HCT116 (cell line): ENCODE data around the gene PAOX. TPM values are rescaled to one million over a fixed set of nuclear protein-coding genes. Genes with fewer than 3 reads are reported as not detected.

Experiments
- ATAC-seq: fragments of 200-7000 bp; cut with Tn5 transposase; 2 replicates; pipeline ENCODE4 v1.9.1; 2020; ENCODE audit warnings: mild to moderate bottlenecking, moderate library complexity
- BruUV-seq: library from RNA; stranded (reverse); fragments of 400-500 nt; replicated peaks from 2 replicates; lab custom pipeline; 2021; lab: Mats Ljungman, UMichigan
- CTCF ChIA-PET: fragments of 300-600 bp; sonication (Branson Sonifier 250); formaldehyde crosslinking; loops from one replicate; lab custom pipeline; 2021; ENCODE audit warnings: antibody characterized with exemption; lab: Charles Lee
- POLR2A ChIA-PET: fragments of 300-600, 350-600 bp; sonication (Branson Sonifier 250); formaldehyde crosslinking; loops from one replicate; lab custom pipeline; 2021; ENCODE audit warnings: antibody characterized with exemption; lab: Charles Lee
- RAD21 ChIA-PET, 2 experiments: fragments of 300-600 bp; sonication (Branson Sonifier 250); formaldehyde crosslinking; loops; one replicate each; lab custom pipeline; 2023; ENCODE audit warnings: low total read pairs in 2 of 2; ENCODE audit not compliant: uncharacterized antibody in 2 of 2, unreplicated experiment in 2 of 2, low non-redundant PET in 1 of 2; lab: Charles Lee
- DNase-seq: peaks from one replicate; pipeline ENCODE4 v3.0.0-alpha.2; 2010; ENCODE audit warnings: low read depth, low spot score
- H2AFZ ChIP-seq: fragments of 200-600 bp; shearing (Covaris generic), sonication (generic); 2 replicates; pipeline ENCODE4 v1.6.1; 2017; ENCODE audit warnings: low read depth, mixed run types, mixed read lengths, antibody characterized with exemption, low read length; ENCODE audit not compliant: poor library complexity, severe bottlenecking
- H3K27ac ChIP-seq: 2 replicates; pipeline ENCODE4 v1.5.1; 2012; ENCODE audit warnings: low read depth, low read length
- H3K27me3 ChIP-seq: fragments of 200-600 bp; sonication (generic); 2 replicates; pipeline ENCODE4 v1.6.1; 2016; ENCODE audit warnings: mixed run types, low read length, mixed read lengths; ENCODE audit not compliant: insufficient read depth
- H3K36me3 ChIP-seq, 2 experiments: fragments of 200-500 bp in 1 of 2; fragments of 200-600 bp in 1 of 2; sonication (Bioruptor generic) in 1 of 2; sonication (generic) in 1 of 2; 2 replicates each; pipeline versions ENCODE4 v1.5.1 to v1.6.1; 2014 to 2016; ENCODE audit warnings: low read length in 2 of 2, inconsistent platforms in 1 of 2, mixed read lengths in 1 of 2, mixed run types in 1 of 2; ENCODE audit not compliant: insufficient read depth in 2 of 2, control insufficient read depth in 1 of 2
- H3K4me1 ChIP-seq, 2 experiments: fragments of 200-600 bp in 1 of 2; sonication (generic) in 1 of 2; 2 replicates each; pipeline versions ENCODE4 v1.5.1 to v1.6.1; 2012 to 2017; ENCODE audit warnings: low read length in 2 of 2, inconsistent platforms in 1 of 2, mild to moderate bottlenecking in 1 of 2, mixed read lengths in 1 of 2, mixed run types in 1 of 2, moderate library complexity in 1 of 2; ENCODE audit not compliant: insufficient read depth in 2 of 2, control insufficient read depth in 1 of 2
- H3K4me2 ChIP-seq: fragments of 200-600 bp; sonication (generic); 2 replicates; pipeline ENCODE4 v1.6.1; 2017; ENCODE audit warnings: mixed run types, low read length, mixed read lengths
- H3K4me3 ChIP-seq, 2 experiments: fragments of 200-600 bp in 1 of 2; sonication (generic) in 1 of 2; replicated peaks in 1 of 2; 2 replicates each; pipeline ENCODE4 v1.5.1; 2011 to 2016; ENCODE audit warnings: low read length in 2 of 2, control low read depth in 1 of 2, low read depth in 1 of 2, mild to moderate bottlenecking in 1 of 2, mixed read lengths in 1 of 2, mixed run types in 1 of 2
- H3K79me2 ChIP-seq: fragments of 200-600 bp; sonication (generic); 2 replicates; pipeline ENCODE4 v1.6.1; 2017; ENCODE audit warnings: mild to moderate bottlenecking, mixed run types, low read length, moderate library complexity, mixed read lengths; ENCODE audit not compliant: insufficient read depth
- H3K9ac ChIP-seq: fragments of 200-600 bp; sonication (generic); 2 replicates; pipeline ENCODE4 v1.6.1; 2016; ENCODE audit warnings: low read length, mixed read lengths
- H3K9me2 ChIP-seq: fragments of 200-600 bp; sonication (generic), shearing (Covaris generic); 2 replicates; pipeline ENCODE4 v1.6.1; 2017; ENCODE audit warnings: mixed run types, mild to moderate bottlenecking, moderate library complexity; ENCODE audit not compliant: insufficient read depth
- H3K9me3 ChIP-seq, 2 experiments: fragments of 200-500 bp in 1 of 2; fragments of 200-600 bp in 1 of 2; sonication (Bioruptor generic) in 1 of 2; sonication (generic) in 1 of 2; 2 replicates each; pipeline ENCODE4 v1.6.1; 2014 to 2017; ENCODE audit warnings: low read length in 2 of 2, mixed read lengths in 2 of 2, inconsistent platforms in 1 of 2, low read depth in 1 of 2, mild to moderate bottlenecking in 1 of 2, mixed run types in 1 of 2, moderate library complexity in 1 of 2; ENCODE audit not compliant: control insufficient read depth in 1 of 2, insufficient read depth in 1 of 2
- H4K20me1 ChIP-seq: fragments of 200-600 bp; sonication (generic), shearing (Covaris generic); 2 replicates; pipeline ENCODE4 v1.6.1; 2017; ENCODE audit warnings: mixed run types, mild to moderate bottlenecking, moderate library complexity; ENCODE audit not compliant: insufficient read depth
- CBX3 ChIP-seq: IDR thresholded peaks from 2 replicates; pipeline ENCODE4 v1.6.1; 2012; ENCODE audit warnings: low read depth
- CEBPB ChIP-seq: IDR thresholded peaks from 2 replicates; pipeline ENCODE4 v1.6.1; 2012; ENCODE audit warnings: low read depth
- EGR1 ChIP-seq: IDR thresholded peaks from 2 replicates; pipeline ENCODE4 v1.6.1; 2012; ENCODE audit warnings: low read depth
- EZH2phosphoT487 ChIP-seq: fragments of 200-600 bp; IDR thresholded peaks from 2 replicates; pipeline ENCODE4 v1.6.1; 2018; ENCODE audit warnings: antibody characterized with exemption, borderline replicate concordance
- JUND ChIP-seq: IDR thresholded peaks from 2 replicates; pipeline ENCODE4 v1.6.1; 2012
- POLR2A ChIP-seq: IDR thresholded peaks from 2 replicates; pipeline ENCODE4 v1.7.0; 2011; ENCODE audit warnings: borderline replicate concordance; ENCODE audit not compliant: insufficient read depth, insufficient read length; ENCODE audit errors: extremely low read depth
- POLR2AphosphoS5 ChIP-seq: IDR thresholded peaks from 2 replicates; pipeline ENCODE4 v1.6.1; 2011; ENCODE audit warnings: mild to moderate bottlenecking, low read depth, low read length, moderate library complexity
- RAD21 ChIP-seq: IDR thresholded peaks from 2 replicates; pipeline ENCODE4 v1.6.1; 2012; ENCODE audit warnings: low read depth, mild to moderate bottlenecking
- SIN3A ChIP-seq: IDR thresholded peaks from 2 replicates; pipeline ENCODE4 v1.6.1; 2012; ENCODE audit warnings: low read depth
- SP1 ChIP-seq: IDR thresholded peaks from 2 replicates; pipeline ENCODE4 v1.6.1; 2012; ENCODE audit warnings: low read depth
- SRF ChIP-seq: IDR thresholded peaks from 2 replicates; pipeline ENCODE4 v1.6.1; 2012; ENCODE audit warnings: low read depth
- TCF7L2 ChIP-seq: IDR thresholded peaks from 2 replicates; pipeline ENCODE4 v1.7.0; 2011; ENCODE audit warnings: borderline replicate concordance, inconsistent platforms; ENCODE audit not compliant: insufficient read depth, insufficient read length; ENCODE audit errors: extremely low read depth
- YY1 ChIP-seq: IDR thresholded peaks from 2 replicates; pipeline ENCODE4 v1.6.1; 2011; ENCODE audit warnings: low read length, low read depth, moderate library complexity, mild to moderate bottlenecking; ENCODE audit not compliant: insufficient replicate concordance; ENCODE audit errors: extremely low read depth
- ZNF274 ChIP-seq: fragments of 200-500 bp; sonication (Bioruptor generic); IDR thresholded peaks from 2 replicates; pipeline ENCODE4 v1.6.1; 2014; ENCODE audit warnings: mild to moderate bottlenecking, low read depth, low read length, inconsistent platforms
- intact Hi-C: fragments of 100-400 bp; cut with micrococcal nuclease; formaldehyde crosslinking; loops from 2 replicates; pipeline ENCODE4 v1.10.0; 2022
- total RNA-seq: library from RNA; stranded (reverse); gene quantifications from one replicate; pipeline ENCODE4 v1.2.1, GENCODE V29; 2021; ENCODE audit not compliant: unreplicated experiment
- TF ChIP-seq, protein P1 (sequence below): IDR thresholded peaks from 2 replicates; pipeline ENCODE4 v1.6.1; 2012
- TF ChIP-seq, protein P2 (sequence below): IDR thresholded peaks from 2 replicates; pipeline ENCODE4 v1.6.1; 2011; ENCODE audit warnings: mild to moderate bottlenecking, low read length, moderate library complexity; ENCODE audit not compliant: insufficient replicate concordance; ENCODE audit errors: extremely low read depth
- TF ChIP-seq, protein P3 (sequence below): IDR thresholded peaks from 2 replicates; pipeline ENCODE4 v1.6.1; 2012
- TF ChIP-seq, protein P4 (sequence below), 3 experiments: fragments of 200-600 bp in 1 of 3; sonication (generic) in 1 of 3; IDR thresholded peaks in 2 of 3; conservative IDR thresholded peaks in 1 of 3; 2 replicates each; pipeline ENCODE4 v1.5.1; 2012 to 2017; ENCODE audit warnings: low read depth in 2 of 3, low read length in 2 of 3, antibody characterized with exemption in 1 of 3, borderline replicate concordance in 1 of 3, control low read depth in 1 of 3, mild to moderate bottlenecking in 1 of 3, mixed read lengths in 1 of 3, mixed run types in 1 of 3, moderate library complexity in 1 of 3; ENCODE audit not compliant: insufficient read depth in 1 of 3
- TF ChIP-seq, protein P5 (sequence below): IDR thresholded peaks from 2 replicates; pipeline ENCODE4 v1.6.1; 2012; ENCODE audit warnings: low read depth

PAOX gene
- total RNA-seq, 1 experiment from 2014 or later = 3.5 TPM

DNA sequence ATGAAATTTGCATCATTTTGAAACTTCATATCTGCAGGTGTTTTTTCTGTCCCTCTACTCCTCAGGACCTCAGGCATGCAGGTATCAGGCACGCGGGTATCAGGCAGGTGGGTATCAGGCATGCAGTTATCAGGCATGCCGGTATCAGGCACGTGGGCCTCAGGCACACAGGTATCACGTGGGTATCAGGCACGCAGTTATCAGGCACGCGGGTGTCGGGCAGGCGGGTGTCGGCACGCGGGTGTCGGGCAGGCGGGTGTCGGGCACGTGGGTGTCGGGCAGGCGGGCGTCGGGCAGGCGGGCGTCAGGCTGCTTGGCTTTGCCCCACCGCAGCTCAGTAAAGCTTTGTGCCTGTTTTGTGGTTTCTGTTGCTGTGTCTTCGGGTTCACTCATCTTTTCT lies 36.7 kb downstream of the PAOX start:
- Histone ChIP-seq H3K9me2 (no peaks in the 10 kb centered on the region), H3K4me2 (no peak overlapping the region), H3K9me3 (no peaks in the 10 kb centered on the region), H3K27me3 (no peaks in the 10 kb centered on the region), H3K9ac (no peak overlapping the region), H4K20me1 (no peaks in the 10 kb centered on the region), H3K79me2 (peaks cover 17% of the 10 kb centered on the region), H3K4me3 (no peak overlapping the region), H2AFZ (no peak overlapping the region), H3K27ac (no peak overlapping the region), H3K36me3 (peaks cover 0 to 14% of the 10 kb centered on the region in 2 experiments; a peak in 2 of 4 replicates), H3K4me1 (no peaks in the 10 kb centered on the region)
- no TSS peak for BruUV-seq
- TF ChIP-seq ZNF274 (no peak), POLR2A (no peak), JUND (no peak), CBX3 (no peak), SP1 (no peak), POLR2AphosphoS5 (no peak), CEBPB (no peak), RAD21 (no peak), SIN3A (no peak), YY1 (no peak), TCF7L2 (no peak), EZH2phosphoT487 (no peak), SRF (no peak), EGR1 (no peak)
- TF ChIP-seq, protein P1, sequence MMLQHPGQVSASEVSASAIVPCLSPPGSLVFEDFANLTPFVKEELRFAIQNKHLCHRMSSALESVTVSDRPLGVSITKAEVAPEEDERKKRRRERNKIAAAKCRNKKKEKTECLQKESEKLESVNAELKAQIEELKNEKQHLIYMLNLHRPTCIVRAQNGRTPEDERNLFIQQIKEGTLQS = no peak
- TF ChIP-seq, protein P2, sequence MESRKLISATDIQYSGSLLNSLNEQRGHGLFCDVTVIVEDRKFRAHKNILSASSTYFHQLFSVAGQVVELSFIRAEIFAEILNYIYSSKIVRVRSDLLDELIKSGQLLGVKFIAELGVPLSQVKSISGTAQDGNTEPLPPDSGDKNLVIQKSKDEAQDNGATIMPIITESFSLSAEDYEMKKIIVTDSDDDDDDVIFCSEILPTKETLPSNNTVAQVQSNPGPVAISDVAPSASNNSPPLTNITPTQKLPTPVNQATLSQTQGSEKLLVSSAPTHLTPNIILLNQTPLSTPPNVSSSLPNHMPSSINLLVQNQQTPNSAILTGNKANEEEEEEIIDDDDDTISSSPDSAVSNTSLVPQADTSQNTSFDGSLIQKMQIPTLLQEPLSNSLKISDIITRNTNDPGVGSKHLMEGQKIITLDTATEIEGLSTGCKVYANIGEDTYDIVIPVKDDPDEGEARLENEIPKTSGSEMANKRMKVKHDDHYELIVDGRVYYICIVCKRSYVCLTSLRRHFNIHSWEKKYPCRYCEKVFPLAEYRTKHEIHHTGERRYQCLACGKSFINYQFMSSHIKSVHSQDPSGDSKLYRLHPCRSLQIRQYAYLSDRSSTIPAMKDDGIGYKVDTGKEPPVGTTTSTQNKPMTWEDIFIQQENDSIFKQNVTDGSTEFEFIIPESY = no peak
- TF ChIP-seq, protein P3, sequence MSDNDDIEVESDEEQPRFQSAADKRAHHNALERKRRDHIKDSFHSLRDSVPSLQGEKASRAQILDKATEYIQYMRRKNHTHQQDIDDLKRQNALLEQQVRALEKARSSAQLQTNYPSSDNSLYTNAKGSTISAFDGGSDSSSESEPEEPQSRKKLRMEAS = no peak
- TF ChIP-seq, protein P4, sequence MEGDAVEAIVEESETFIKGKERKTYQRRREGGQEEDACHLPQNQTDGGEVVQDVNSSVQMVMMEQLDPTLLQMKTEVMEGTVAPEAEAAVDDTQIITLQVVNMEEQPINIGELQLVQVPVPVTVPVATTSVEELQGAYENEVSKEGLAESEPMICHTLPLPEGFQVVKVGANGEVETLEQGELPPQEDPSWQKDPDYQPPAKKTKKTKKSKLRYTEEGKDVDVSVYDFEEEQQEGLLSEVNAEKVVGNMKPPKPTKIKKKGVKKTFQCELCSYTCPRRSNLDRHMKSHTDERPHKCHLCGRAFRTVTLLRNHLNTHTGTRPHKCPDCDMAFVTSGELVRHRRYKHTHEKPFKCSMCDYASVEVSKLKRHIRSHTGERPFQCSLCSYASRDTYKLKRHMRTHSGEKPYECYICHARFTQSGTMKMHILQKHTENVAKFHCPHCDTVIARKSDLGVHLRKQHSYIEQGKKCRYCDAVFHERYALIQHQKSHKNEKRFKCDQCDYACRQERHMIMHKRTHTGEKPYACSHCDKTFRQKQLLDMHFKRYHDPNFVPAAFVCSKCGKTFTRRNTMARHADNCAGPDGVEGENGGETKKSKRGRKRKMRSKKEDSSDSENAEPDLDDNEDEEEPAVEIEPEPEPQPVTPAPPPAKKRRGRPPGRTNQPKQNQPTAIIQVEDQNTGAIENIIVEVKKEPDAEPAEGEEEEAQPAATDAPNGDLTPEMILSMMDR (IDR thresholded peaks at IDR 0.05 in 2 of 3, conservative IDR thresholded peaks at IDR 0.05 in 1 of 3; ENCODE audit: borderline replicate concordance in 1 of 3, insufficient read depth in 1 of 3, low read depth in 2 of 3, low read length in 2 of 3) = no peak
- TF ChIP-seq, protein P5, sequence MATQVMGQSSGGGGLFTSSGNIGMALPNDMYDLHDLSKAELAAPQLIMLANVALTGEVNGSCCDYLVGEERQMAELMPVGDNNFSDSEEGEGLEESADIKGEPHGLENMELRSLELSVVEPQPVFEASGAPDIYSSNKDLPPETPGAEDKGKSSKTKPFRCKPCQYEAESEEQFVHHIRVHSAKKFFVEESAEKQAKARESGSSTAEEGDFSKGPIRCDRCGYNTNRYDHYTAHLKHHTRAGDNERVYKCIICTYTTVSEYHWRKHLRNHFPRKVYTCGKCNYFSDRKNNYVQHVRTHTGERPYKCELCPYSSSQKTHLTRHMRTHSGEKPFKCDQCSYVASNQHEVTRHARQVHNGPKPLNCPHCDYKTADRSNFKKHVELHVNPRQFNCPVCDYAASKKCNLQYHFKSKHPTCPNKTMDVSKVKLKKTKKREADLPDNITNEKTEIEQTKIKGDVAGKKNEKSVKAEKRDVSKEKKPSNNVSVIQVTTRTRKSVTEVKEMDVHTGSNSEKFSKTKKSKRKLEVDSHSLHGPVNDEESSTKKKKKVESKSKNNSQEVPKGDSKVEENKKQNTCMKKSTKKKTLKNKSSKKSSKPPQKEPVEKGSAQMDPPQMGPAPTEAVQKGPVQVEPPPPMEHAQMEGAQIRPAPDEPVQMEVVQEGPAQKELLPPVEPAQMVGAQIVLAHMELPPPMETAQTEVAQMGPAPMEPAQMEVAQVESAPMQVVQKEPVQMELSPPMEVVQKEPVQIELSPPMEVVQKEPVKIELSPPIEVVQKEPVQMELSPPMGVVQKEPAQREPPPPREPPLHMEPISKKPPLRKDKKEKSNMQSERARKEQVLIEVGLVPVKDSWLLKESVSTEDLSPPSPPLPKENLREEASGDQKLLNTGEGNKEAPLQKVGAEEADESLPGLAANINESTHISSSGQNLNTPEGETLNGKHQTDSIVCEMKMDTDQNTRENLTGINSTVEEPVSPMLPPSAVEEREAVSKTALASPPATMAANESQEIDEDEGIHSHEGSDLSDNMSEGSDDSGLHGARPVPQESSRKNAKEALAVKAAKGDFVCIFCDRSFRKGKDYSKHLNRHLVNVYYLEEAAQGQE = no peak
- ChIA-PET CTCF (no interaction called here), POLR2A (no interaction called here), RAD21 (no interaction called here)
- ATAC-seq = no peak
- intact Hi-C loops = no loop called here
- DNase-seq = no peak
